Stomach (tissue), 9 donors: Measurements from ENCODE around the gene MYO3B. TPM values are rescaled to one million over a fixed set of nuclear protein-coding genes. Genes with fewer than 3 reads are reported as not detected.

ENCODE experiments used
- DNase-seq, 2 donors: peaks; one replicate each; pipeline versions ENCODE4 v3.0.0 to v3.0.0-alpha.2; 2013 to 2019
- H3K27ac ChIP-seq, 5 donors: fragments of 200-600 bp in 4 of 5; sonication (generic) in 4 of 5; one replicate each; pipeline ENCODE4 v1.5.1; 2013 to 2019; ENCODE audit warnings: mild to moderate bottlenecking in 1 of 5, moderate library complexity in 1 of 5
- H3K27me3 ChIP-seq, 3 donors: fragments of 200-600 bp; sonication (generic); one replicate each; pipeline ENCODE4 v1.5.1; 2017 to 2019; ENCODE audit warnings: mixed run types in 1 of 3
- H3K36me3 ChIP-seq, 4 donors: fragments of 200-600 bp; sonication (generic); 1 replicate in 3 of 4; 2 replicates in 1 of 4; pipeline ENCODE4 v1.5.1; 2016 to 2019
- H3K4me1 ChIP-seq, 4 donors: fragments of 200-600 bp; sonication (generic); one replicate each; pipeline ENCODE4 v1.5.1; 2016 to 2019
- H3K4me3 ChIP-seq, 4 donors: fragments of 200-600 bp; sonication (generic) in 3 of 4; one replicate each; pipeline ENCODE4 v1.5.1; 2016 to 2019; ENCODE audit warnings: mild to moderate bottlenecking in 1 of 4
- H3K9me3 ChIP-seq, 4 donors: fragments of 200-600 bp; sonication (generic); one replicate each; pipeline ENCODE4 v1.5.1; 2016 to 2019
- EP300 ChIP-seq: sonication (generic); formaldehyde crosslinking; IDR thresholded peaks from one replicate; pipeline ENCODE4 v1.6.1; 2017; ENCODE audit warnings: antibody characterized with exemption
- POLR2A ChIP-seq, 4 donors: fragments of 450-650 bp; IDR thresholded peaks; one replicate each; pipeline ENCODE4 v1.6.1; 2016; ENCODE audit warnings: antibody characterized with exemption in 4 of 4, control low read depth in 2 of 4, mild to moderate bottlenecking in 1 of 4, moderate library complexity in 1 of 4
- POLR2AphosphoS5 ChIP-seq, 3 donors: sonication (generic); formaldehyde crosslinking; IDR thresholded peaks; one replicate each; pipeline ENCODE4 v1.6.1; 2016; ENCODE audit warnings: antibody characterized with exemption in 3 of 3
- WGBS, 5 donors: extraction: QIAGEN DNeasy Blood & Tissue Kit in 3 of 5; methylation state at CpG; one replicate each; pipeline versions ENCODE4 v1.1.5 to v1.1.7; 2013 to 2018; 5-methylcytosine and 5-hydroxymethylcytosine counted together
- intact Hi-C: fragments of 100-400 bp; cut with DNase I; formaldehyde crosslinking; loops from one replicate; pipeline ENCODE4 v1.15.1; 2023; ENCODE audit warnings: low total_unique reads
- polyA plus RNA-seq, 3 donors: library from polyadenylated mRNA; stranded (reverse); fragments of 200-250 nt; gene quantifications; one replicate each; pipeline ENCODE4 v1.2.3, GENCODE V29; 2013
- total RNA-seq, 5 donors: library from RNA; depleted of rRNA; stranded (reverse); fragments of >200 nt; gene quantifications; one replicate each; pipeline versions ENCODE4 v1.1.0 to v1.2.3, GENCODE V29; 2014 to 2016
- TF ChIP-seq, protein P1 (sequence below), 7 experiments: fragments of 450-650 bp in 4 of 7; fragments of 200-600 bp in 3 of 7; sonication (generic) in 3 of 7; IDR thresholded peaks; one replicate each; pipeline ENCODE4 v1.5.1; 2016 to 2019; ENCODE audit warnings: antibody characterized with exemption in 7 of 7, control low read depth in 2 of 7, mild to moderate bottlenecking in 1 of 7
- donor health status: healthy with polysubstance abuse.
- donor health status: Bipolar disorder and iron deficiency.
- donor health status: healthy.

Gene MYO3B
- total and polyA plus RNA-seq, 8 donors = 0.05 to 0.37 TPM; not detected in 6

DNA sequence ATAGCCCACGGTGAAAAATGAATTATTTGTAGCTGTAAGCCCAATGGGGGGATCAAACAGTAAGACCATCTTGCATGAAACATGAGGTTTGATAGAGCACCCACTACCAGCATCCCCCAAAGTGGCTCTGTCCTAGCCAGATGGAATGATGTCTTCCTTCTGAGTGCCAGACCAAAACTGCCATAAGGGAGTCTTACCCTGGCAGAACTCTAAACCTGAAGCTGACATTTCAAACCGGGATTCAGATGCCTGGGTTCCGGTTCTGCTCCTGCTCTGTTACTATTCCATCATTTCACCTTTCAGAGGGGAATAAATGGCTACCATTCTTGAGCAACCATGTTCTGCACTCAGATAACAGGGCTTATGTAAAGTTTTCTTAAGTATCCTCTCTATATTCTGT is 67.4 kb downstream of the MYO3B start:
- Histone ChIP-seq H3K27me3 (peaks cover 0 to 11% (median 0%) of the 10 kb centered on the region in 3 donors), H3K9me3 (no peaks in the 10 kb centered on the region), H3K27ac (no peak overlapping the region), H3K4me1 (no peaks in the 10 kb centered on the region), H3K4me3 (no peak overlapping the region), H3K36me3 (no peaks in the 10 kb centered on the region)
- DNase-seq = no peak
- TF ChIP-seq, protein P1, sequence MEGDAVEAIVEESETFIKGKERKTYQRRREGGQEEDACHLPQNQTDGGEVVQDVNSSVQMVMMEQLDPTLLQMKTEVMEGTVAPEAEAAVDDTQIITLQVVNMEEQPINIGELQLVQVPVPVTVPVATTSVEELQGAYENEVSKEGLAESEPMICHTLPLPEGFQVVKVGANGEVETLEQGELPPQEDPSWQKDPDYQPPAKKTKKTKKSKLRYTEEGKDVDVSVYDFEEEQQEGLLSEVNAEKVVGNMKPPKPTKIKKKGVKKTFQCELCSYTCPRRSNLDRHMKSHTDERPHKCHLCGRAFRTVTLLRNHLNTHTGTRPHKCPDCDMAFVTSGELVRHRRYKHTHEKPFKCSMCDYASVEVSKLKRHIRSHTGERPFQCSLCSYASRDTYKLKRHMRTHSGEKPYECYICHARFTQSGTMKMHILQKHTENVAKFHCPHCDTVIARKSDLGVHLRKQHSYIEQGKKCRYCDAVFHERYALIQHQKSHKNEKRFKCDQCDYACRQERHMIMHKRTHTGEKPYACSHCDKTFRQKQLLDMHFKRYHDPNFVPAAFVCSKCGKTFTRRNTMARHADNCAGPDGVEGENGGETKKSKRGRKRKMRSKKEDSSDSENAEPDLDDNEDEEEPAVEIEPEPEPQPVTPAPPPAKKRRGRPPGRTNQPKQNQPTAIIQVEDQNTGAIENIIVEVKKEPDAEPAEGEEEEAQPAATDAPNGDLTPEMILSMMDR (IDR thresholded peaks at IDR 0.05) = no peak
- TF ChIP-seq POLR2AphosphoS5 (IDR thresholded peaks at IDR 0.05) = no peak
- no peak for TF ChIP-seq EP300
- no peak for TF ChIP-seq POLR2A (IDR thresholded peaks at IDR 0.05)
- 86 to 91% (median 88%) methylated on average over 3 of the region's 3 CpGs for WGBS, 5 donors
- intact Hi-C loops = no loop called here

DNA sequence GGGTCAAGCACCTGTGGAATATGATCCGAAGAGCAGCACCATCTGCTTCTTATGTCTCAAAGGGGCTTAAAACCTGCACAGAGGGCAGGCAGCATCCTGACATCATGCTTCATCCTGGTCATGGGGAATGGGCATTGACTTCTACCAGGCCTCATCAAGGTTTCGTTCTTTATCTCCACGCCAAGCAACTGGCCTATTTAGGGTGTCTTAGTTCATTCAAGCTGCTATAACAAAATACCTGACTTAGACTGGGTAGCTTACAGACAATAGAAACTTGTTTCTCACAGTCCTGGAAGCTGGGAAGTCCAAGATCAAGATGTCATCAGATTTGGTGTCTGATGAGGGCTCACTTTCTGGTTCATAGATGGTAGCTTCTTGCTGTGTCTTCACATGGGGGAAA is 69.4 kb downstream of the MYO3B start:
- Histone ChIP-seq H3K9me3 (no peaks in the 10 kb centered on the region), H3K36me3 (no peaks in the 10 kb centered on the region), H3K27ac (no peak overlapping the region), H3K4me1 (no peaks in the 10 kb centered on the region), H3K4me3 (no peak overlapping the region), H3K27me3 (peaks cover 0 to 11% (median 0%) of the 10 kb centered on the region in 3 donors)
- TF ChIP-seq EP300 (no peak), POLR2A (IDR thresholded peaks at IDR 0.05) (no peak), POLR2AphosphoS5 (IDR thresholded peaks at IDR 0.05) (no peak)
- TF ChIP-seq, protein P1 (IDR thresholded peaks at IDR 0.05) = no peak
- DNase-seq = no peak
- 86 to 93% (median 87%) methylated on average over 3 of the region's 3 CpGs for WGBS, 5 donors
- intact Hi-C loops = no loop called here

DNA sequence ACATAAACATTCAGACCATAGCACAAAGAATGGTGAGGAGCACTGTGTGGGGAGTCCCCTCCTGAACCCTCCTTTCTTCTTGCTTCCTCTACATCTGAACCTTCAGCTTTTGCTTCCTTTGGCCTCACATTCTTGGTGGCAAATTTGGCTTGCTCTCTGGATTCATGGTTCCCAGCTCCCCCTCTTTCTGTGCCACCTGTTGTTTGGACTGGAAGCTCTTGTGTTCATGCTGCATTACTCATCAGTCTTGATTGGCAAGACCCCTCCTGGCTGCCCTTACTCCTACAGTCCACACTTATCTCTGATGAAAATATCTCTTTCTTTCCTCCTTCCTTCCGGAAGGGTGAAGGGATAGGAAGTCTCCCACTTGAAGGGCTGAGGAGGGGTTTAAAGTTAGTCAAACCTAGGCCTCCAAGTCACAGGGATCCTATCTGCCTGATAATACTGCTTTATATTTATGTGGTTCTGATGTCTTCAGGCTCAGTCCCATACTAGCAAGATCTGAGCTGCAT is 70.0 kb downstream of the MYO3B start:
- Histone ChIP-seq H3K4me1 (no peaks in the 10 kb centered on the region), H3K36me3 (no peaks in the 10 kb centered on the region), H3K4me3 (no peak overlapping the region), H3K27me3 (peaks cover 0 to 11% (median 0%) of the 10 kb centered on the region in 3 donors), H3K9me3 (no peaks in the 10 kb centered on the region), H3K27ac (no peak overlapping the region)
- intact Hi-C loops = no loop called here
- no peak for DNase-seq
- no peak for TF ChIP-seq POLR2AphosphoS5 (IDR thresholded peaks at IDR 0.05)
- no peak for TF ChIP-seq EP300
- 50 to 100% (median 77%) methylated on average over 1 of the region's 1 CpG for WGBS, 5 donors

DNA sequence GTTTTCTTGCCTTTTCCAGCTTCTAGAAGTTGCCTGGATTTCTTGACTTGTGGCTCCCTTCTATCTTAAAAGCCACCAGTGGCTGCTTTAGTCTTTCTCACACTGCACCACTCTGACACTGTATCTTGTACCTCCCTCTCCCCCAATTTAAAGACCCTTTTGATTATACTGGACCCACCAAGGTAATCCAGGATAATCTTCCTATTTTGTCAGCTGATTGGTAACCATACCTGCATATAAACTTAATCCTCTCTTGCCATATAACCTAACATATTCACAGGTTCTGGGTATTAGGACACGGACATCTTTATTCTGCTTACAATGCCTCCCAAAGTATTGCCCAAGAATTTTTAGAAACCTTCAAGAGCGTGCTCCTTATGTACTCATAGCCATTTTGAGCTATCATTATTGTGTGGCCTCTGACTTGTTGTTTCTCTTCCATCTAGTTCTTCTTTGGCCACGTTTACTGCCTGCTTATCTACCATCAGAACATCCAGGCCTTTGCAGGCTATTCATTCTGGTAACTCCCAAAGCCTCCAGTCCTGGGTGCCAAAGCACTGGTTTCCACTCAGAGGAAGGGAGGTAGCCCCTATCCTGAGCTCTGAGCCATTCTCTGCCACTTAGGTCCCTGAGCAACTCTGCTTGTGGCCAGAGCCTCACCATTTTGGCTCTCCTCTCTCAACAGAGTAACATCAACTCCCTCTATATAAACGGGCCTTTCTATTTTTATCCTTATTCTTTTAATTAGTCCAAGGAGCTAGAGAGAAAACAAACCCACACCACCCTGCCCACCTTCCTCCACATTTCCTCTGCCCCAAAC is 70.8 kb downstream of the MYO3B start:
- Histone ChIP-seq H3K36me3 (no peaks in the 10 kb centered on the region), H3K9me3 (no peaks in the 10 kb centered on the region), H3K27ac (no peak overlapping the region), H3K27me3 (peaks cover 0 to 11% (median 0%) of the 10 kb centered on the region in 3 donors), H3K4me1 (no peaks in the 10 kb centered on the region), H3K4me3 (no peak overlapping the region)
- intact Hi-C loops = no loop called here
- TF ChIP-seq, protein P1 (IDR thresholded peaks at IDR 0.05) = no peak
- TF ChIP-seq POLR2A (IDR thresholded peaks at IDR 0.05) (no peak), EP300 (no peak), POLR2AphosphoS5 (IDR thresholded peaks at IDR 0.05) (no peak)
- WGBS, 5 donors = 62 to 76% (median 71%) methylated on average over 4 of the region's 4 CpGs
- DNase-seq = no peak

DNA sequence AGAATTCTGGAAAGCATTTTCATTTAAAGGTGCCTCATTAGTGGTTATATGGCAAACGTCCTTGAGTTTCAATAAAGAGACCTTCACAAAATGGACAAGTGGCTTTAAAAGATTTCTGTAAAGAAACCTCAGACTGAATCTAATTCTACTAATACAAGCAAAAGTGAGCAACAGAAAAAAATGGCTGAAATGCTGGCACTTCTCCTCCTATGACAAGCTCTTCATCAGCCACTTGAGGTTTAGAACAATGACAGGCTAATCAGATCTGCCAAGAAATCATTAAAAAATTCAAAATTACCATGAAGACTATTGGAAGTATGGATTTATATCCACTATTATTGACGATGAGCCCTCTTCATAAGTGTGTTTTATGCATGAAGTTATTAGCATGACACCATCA is 71.8 kb downstream of the MYO3B start:
- TF ChIP-seq EP300 = no peak
- no peak for TF ChIP-seq POLR2AphosphoS5 (IDR thresholded peaks at IDR 0.05)
- TF ChIP-seq, protein P1 (IDR thresholded peaks at IDR 0.05) = no peak
- TF ChIP-seq POLR2A (IDR thresholded peaks at IDR 0.05) = no peak
- Histone ChIP-seq H3K36me3 (no peaks in the 10 kb centered on the region), H3K4me3 (no peak overlapping the region), H3K4me1 (no peaks in the 10 kb centered on the region), H3K27me3 (peaks cover 0 to 17% (median 0%) of the 10 kb centered on the region in 3 donors), H3K27ac (no peak overlapping the region), H3K9me3 (no peaks in the 10 kb centered on the region)
- WGBS, 5 donors = 59 to 72% (median 67%) methylated on average over 2 of the region's 2 CpGs
- DNase-seq = no peak
- intact Hi-C loops = no loop called here
